Neuronal stem cell (in vitro differentiated cells): ENCODE measurements around the gene AADAC.

Experiments used
- DNase-seq: peaks from one replicate; pipeline ENCODE4 v3.0.0-alpha.2; 2013; ENCODE audit warnings: low spot score
- H2AFZ ChIP-seq: one replicate; pipeline ENCODE4 v1.6.1; 2013; ENCODE audit warnings: mild to moderate bottlenecking, low read length, inconsistent platforms
- H2AK5ac ChIP-seq: 2 replicates; pipeline ENCODE4 v1.6.1; 2013; ENCODE audit warnings: low read depth, mild to moderate bottlenecking, inconsistent platforms, low read length, moderate library complexity, mixed read lengths
- H2BK120ac ChIP-seq: 2 replicates; pipeline ENCODE4 v1.6.1; 2013; ENCODE audit warnings: low read depth, mild to moderate bottlenecking, inconsistent platforms, low read length, moderate library complexity, mixed read lengths
- H2BK12ac ChIP-seq: one replicate; pipeline ENCODE4 v1.6.1; 2013; ENCODE audit warnings: low read length, inconsistent platforms
- H2BK15ac ChIP-seq: 2 replicates; pipeline ENCODE4 v1.6.1; 2013; ENCODE audit warnings: mild to moderate bottlenecking, low read length, inconsistent platforms, mixed read lengths
- H2BK5ac ChIP-seq: one replicate; pipeline ENCODE4 v1.6.1; 2013; ENCODE audit warnings: inconsistent platforms, mild to moderate bottlenecking, low read length, moderate library complexity
- H3K14ac ChIP-seq: one replicate; pipeline ENCODE4 v1.6.1; 2013; ENCODE audit warnings: low read length, inconsistent platforms
- H3K18ac ChIP-seq: 2 replicates; pipeline ENCODE4 v1.6.1; 2013; ENCODE audit warnings: low read length, inconsistent platforms
- H3K23ac ChIP-seq: 2 replicates; pipeline ENCODE4 v1.6.1; 2013; ENCODE audit warnings: low read depth, mild to moderate bottlenecking, mixed read lengths, low read length, inconsistent platforms; ENCODE audit not compliant: poor library complexity
- H3K27ac ChIP-seq: replicated peaks from 3 replicates; pipeline ENCODE4 v1.5.1; 2013; ENCODE audit warnings: low read length, inconsistent platforms
- H3K27me3 ChIP-seq, 3 experiments: 2 replicates each; pipeline ENCODE4 v1.6.1; 2013; ENCODE audit warnings: low read length in 3 of 3, mild to moderate bottlenecking in 2 of 3, inconsistent platforms in 1 of 3, low read depth in 1 of 3, mixed read lengths in 1 of 3, moderate library complexity in 1 of 3; ENCODE audit not compliant: control insufficient read depth in 3 of 3, insufficient read depth in 3 of 3
- H3K36me3 ChIP-seq, 2 donors: replicated peaks in 1 of 2; 2 replicates each; pipeline ENCODE4 v1.6.1; 2013; ENCODE audit warnings: low read length in 2 of 2; ENCODE audit not compliant: control insufficient read depth in 2 of 2, insufficient read depth in 2 of 2
- H3K4ac ChIP-seq: 2 replicates; pipeline ENCODE4 v1.6.1; 2013; ENCODE audit warnings: inconsistent platforms, mild to moderate bottlenecking, low read length, moderate library complexity
- H3K4me1 ChIP-seq, 2 donors: 1 replicate in 1 of 2; 2 replicates in 1 of 2; pipeline ENCODE4 v1.6.1; 2013; ENCODE audit warnings: low read length in 2 of 2, low read depth in 1 of 2; ENCODE audit not compliant: control insufficient read depth in 2 of 2, insufficient read depth in 1 of 2
- H3K4me2 ChIP-seq: one replicate; pipeline ENCODE4 v1.6.1; 2013; ENCODE audit warnings: mild to moderate bottlenecking, low read length, inconsistent platforms; ENCODE audit not compliant: insufficient read depth, poor library complexity, severe bottlenecking
- H3K4me3 ChIP-seq, 2 donors: 2 replicates each; pipeline ENCODE4 v1.5.1; 2013; ENCODE audit warnings: low read length in 2 of 2, mild to moderate bottlenecking in 2 of 2, inconsistent platforms in 1 of 2, moderate library complexity in 1 of 2
- H3K79me1 ChIP-seq: one replicate; pipeline ENCODE4 v1.6.1; 2013; ENCODE audit warnings: low read depth, mild to moderate bottlenecking, inconsistent platforms, low read length, moderate library complexity
- H3K9ac ChIP-seq: one replicate; pipeline ENCODE4 v1.6.1; 2013; ENCODE audit warnings: mild to moderate bottlenecking, low read depth, low read length, inconsistent platforms; ENCODE audit not compliant: poor library complexity
- H3K9me3 ChIP-seq, 2 donors: replicated peaks in 1 of 2; 2 replicates each; pipeline versions ENCODE3 to v1.6.1; 2013; ENCODE audit warnings: low read length in 2 of 2, mild to moderate bottlenecking in 2 of 2, inconsistent platforms in 1 of 2, low read depth in 1 of 2, mixed read lengths in 1 of 2, moderate library complexity in 1 of 2; ENCODE audit not compliant: control insufficient read depth in 2 of 2, insufficient read depth in 1 of 2
- H4K8ac ChIP-seq: one replicate; pipeline ENCODE4 v1.6.1; 2013; ENCODE audit warnings: low read depth, mild to moderate bottlenecking, inconsistent platforms, low read length, moderate library complexity
- H4K91ac ChIP-seq: one replicate; pipeline ENCODE4 v1.6.1; 2013; ENCODE audit warnings: low read length, low read depth, mild to moderate bottlenecking, inconsistent platforms; ENCODE audit not compliant: poor library complexity
- WGBS, 2 donors: extraction: QIAGEN DNeasy Blood & Tissue Kit; methylation state at CpG; one replicate each; pipeline ENCODE4 v1.1.7; 2013; ENCODE audit warnings: missing lambda C conversion rate in 2 of 2, mixed read lengths in 1 of 2; ENCODE audit not compliant: insufficient read length in 2 of 2, insufficient replicate concordance in 1 of 2; ENCODE audit errors: extremely low coverage in 2 of 2; 5-methylcytosine and 5-hydroxymethylcytosine counted together

Gene AADAC

DNA sequence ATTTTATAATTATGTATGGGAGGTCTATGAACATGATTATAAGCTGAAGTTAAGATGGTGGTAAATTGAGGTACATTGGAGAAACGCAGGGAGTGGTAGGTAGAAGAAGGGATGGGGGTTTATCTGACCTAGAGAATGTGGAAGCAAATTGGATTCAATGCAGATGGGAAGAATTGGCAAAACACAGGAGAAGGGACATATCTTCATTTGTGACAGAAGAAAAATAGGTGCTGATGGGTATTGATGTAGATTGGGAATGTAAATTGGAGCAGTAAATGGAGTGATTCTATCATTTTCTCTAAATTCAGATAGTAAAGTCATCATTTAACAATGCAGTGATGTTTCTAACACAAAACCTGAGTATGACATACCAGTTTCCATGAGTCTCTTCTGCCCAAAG, 39.7 kb upstream of the AADAC start:
- Histone ChIP-seq H2BK15ac (no peak overlapping the region), H3K4me2 (no peak overlapping the region), H3K27me3 (no peaks in the 10 kb centered on the region), H3K14ac (no peak overlapping the region), H3K4me1 (peaks cover 0 to 4% of the 10 kb centered on the region in 2 donors), H3K4ac (no peak overlapping the region), H2BK120ac (no peak overlapping the region), H4K8ac (no peak overlapping the region), H2AFZ (no peak overlapping the region), H2AK5ac (no peak overlapping the region), H3K18ac (no peak overlapping the region), H3K9ac (no peak overlapping the region), H3K79me1 (no peaks in the 10 kb centered on the region), H3K27ac (no peak overlapping the region), H2BK12ac (no peak overlapping the region), H3K9me3 (no peaks in the 10 kb centered on the region), H2BK5ac (no peak overlapping the region), H3K4me3 (no peak overlapping the region), H3K23ac (no peak overlapping the region), H3K36me3 (no peaks in the 10 kb centered on the region), H4K91ac (no peak overlapping the region)
- no peak for DNase-seq
- WGBS, 2 donors, result no CpG with 5 or more reads among the region's 1 CpG

GRCh38 chr3:151774910-151775309, 39.0 kb upstream of the AADAC start:
- peak overlapping the region; percentile 0 for H2AFZ ChIP-seq
- no peak overlapping the region for H2AK5ac ChIP-seq
- no peak for DNase-seq
- H3K4ac ChIP-seq, result no peak overlapping the region
- no peak overlapping the region for H3K18ac ChIP-seq
- H2BK120ac ChIP-seq, result no peak overlapping the region
- H3K23ac ChIP-seq, result no peak overlapping the region
- peaks cover 0 to 4% of the 10 kb centered on the region in 2 donors for H3K4me1 ChIP-seq
- H3K36me3 ChIP-seq, result no peaks in the 10 kb centered on the region
- no peak overlapping the region for H3K9ac ChIP-seq
- no peak overlapping the region for H2BK5ac ChIP-seq
- H3K4me3 ChIP-seq, result no peak overlapping the region
- no peak overlapping the region for H2BK12ac ChIP-seq
- no peak overlapping the region for H4K91ac ChIP-seq
- no peak overlapping the region for H3K4me2 ChIP-seq
- H2BK15ac ChIP-seq, result no peak overlapping the region
- no peak overlapping the region for H4K8ac ChIP-seq
- H3K14ac ChIP-seq, result no peak overlapping the region
- no peak overlapping the region for H3K27ac ChIP-seq
- no peaks in the 10 kb centered on the region for H3K79me1 ChIP-seq
- no peaks in the 10 kb centered on the region for H3K9me3 ChIP-seq
- no peaks in the 10 kb centered on the region for H3K27me3 ChIP-seq

GRCh38 chr3:151775314-151776258, 38.3 kb upstream of the AADAC start:
- no CpG with 5 or more reads among the region's 4 CpGs for WGBS, 2 donors
- H3K36me3 ChIP-seq, result no peaks in the 10 kb centered on the region
- H3K27me3 ChIP-seq, result no peaks in the 10 kb centered on the region
- no peak overlapping the region for H2BK5ac ChIP-seq
- H2AK5ac ChIP-seq, result no peak overlapping the region
- H3K23ac ChIP-seq, result no peak overlapping the region
- H2AFZ ChIP-seq, result no peak overlapping the region
- no peak overlapping the region for H2BK12ac ChIP-seq
- H3K9me3 ChIP-seq, result no peaks in the 10 kb centered on the region
- H3K27ac ChIP-seq, result no peak overlapping the region
- H2BK120ac ChIP-seq, result no peak overlapping the region
- no peak overlapping the region for H3K4me2 ChIP-seq
- no peak overlapping the region for H4K91ac ChIP-seq
- H2BK15ac ChIP-seq, result no peak overlapping the region
- DNase-seq, result no peak
- H3K9ac ChIP-seq, result no peak overlapping the region
- no peaks in the 10 kb centered on the region for H3K79me1 ChIP-seq
- H3K18ac ChIP-seq, result no peak overlapping the region
- H4K8ac ChIP-seq, result no peak overlapping the region
- no peak overlapping the region for H3K4me3 ChIP-seq
- H3K4me1 ChIP-seq, result peaks cover 0 to 4% of the 10 kb centered on the region in 2 donors
- H3K14ac ChIP-seq, result no peak overlapping the region
- no peak overlapping the region for H3K4ac ChIP-seq

DNA sequence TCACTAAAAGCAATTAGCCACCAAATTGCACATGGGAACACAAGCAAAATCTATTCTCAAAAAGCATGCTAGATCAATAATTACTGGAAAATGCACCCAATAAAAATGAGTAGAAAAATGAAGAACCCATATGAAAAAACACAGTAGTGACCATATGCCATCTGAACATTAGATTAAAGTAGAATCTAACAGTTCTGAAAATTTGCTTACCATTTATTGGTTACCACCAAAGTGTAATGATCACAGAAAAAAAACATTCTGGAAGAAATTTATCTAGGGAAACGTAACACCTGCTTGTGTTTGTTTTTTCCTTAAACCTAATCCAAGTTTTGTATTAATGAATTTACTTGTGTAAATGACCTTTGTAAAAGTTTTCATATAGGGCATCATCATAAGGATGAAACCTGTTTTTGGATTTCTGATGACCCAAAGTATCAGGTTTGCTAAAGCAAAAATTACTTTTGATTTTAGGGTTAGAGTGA, 37.6 kb upstream of the AADAC start:
- H3K4me2 ChIP-seq, result no peak overlapping the region
- H3K23ac ChIP-seq, result no peak overlapping the region
- no peak for DNase-seq
- no peaks in the 10 kb centered on the region for H3K27me3 ChIP-seq
- H3K36me3 ChIP-seq, result no peaks in the 10 kb centered on the region
- H2BK120ac ChIP-seq, result no peak overlapping the region
- H3K4me1 ChIP-seq, result no peaks in the 10 kb centered on the region
- no peak overlapping the region for H2AK5ac ChIP-seq
- H2BK15ac ChIP-seq, result no peak overlapping the region
- no peak overlapping the region for H3K9ac ChIP-seq
- H3K4me3 ChIP-seq, result no peak overlapping the region
- H3K27ac ChIP-seq, result no peak overlapping the region
- H3K4ac ChIP-seq, result no peak overlapping the region
- H3K9me3 ChIP-seq, result no peaks in the 10 kb centered on the region
- H3K18ac ChIP-seq, result no peak overlapping the region
- no peak overlapping the region for H3K14ac ChIP-seq
- H3K79me1 ChIP-seq, result no peaks in the 10 kb centered on the region
- no peak overlapping the region for H4K8ac ChIP-seq
- H2AFZ ChIP-seq, result no peak overlapping the region
- H2BK12ac ChIP-seq, result no peak overlapping the region
- H2BK5ac ChIP-seq, result no peak overlapping the region
- WGBS, 2 donors, result no CpG with 5 or more reads among the region's 1 CpG
- no peak overlapping the region for H4K91ac ChIP-seq
